IPS DF 19.7 (cell line): ENCODE results near the gene ANKRD44.

Experiments used
- DNase-seq: peaks from one replicate; pipeline ENCODE4 v3.0.0-alpha.2; 2013; ENCODE audit warnings: low read depth, low spot score

The ANKRD44 gene

DNA sequence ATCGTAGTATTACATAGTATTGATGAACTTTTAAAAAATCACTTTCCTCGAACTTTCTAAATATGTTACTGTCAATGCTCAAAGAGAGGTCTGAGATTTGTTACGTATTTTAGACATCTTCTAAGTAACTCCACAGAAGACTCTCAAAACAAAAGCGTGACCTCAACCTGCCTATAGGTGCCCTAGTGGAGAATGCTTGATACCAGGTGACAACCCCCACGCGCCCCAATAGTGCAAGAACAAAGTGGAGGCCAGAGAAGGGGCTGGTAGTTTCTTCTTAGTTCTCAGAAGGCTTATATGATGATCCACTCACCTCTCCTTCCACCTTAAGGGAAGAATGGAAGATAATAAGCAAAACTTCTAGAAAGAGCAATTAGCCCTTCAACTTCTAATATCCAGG is 102.6 kb downstream of the ANKRD44 start:
- DNase-seq: no peak

DNA sequence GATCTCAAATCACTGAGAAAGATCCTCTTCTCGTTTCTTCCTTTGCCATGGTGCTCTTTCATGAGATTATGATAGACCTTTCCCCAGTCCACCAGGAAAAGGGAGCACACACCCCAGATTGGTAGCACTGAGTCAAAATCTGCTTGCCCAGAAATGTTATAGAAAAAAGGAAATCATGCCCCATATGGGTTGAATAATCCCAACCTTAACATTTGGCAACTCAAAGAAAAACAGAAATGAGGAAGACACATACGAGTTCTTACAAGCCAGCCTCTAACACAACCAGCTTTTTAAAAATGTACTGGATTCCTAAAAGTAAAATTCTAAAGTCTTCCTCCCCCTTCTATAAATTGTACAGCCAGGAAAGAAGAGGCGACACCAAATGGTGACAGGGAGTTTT is 103.0 kb downstream of the ANKRD44 start:
- no peak for DNase-seq

DNA sequence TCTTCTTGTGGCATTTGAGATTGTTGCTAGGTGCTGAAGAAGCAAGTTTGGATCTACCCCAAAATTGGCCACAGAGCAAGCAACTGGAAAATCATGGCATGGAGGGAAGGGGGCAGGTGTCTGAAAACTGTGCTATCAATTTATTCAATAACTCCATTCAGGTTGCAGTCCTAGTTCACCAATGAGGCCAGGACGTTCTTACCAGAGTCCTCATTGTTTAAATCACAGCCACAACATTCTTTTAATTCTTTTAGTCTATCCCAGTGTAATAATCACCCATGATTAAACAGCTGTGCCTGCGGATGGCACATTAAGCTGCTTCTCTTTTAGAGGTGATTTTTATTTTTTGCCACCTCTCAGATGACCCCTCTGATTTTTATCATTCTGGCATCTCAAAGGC is 103.5 kb downstream of the ANKRD44 start:
- no peak for DNase-seq

DNA sequence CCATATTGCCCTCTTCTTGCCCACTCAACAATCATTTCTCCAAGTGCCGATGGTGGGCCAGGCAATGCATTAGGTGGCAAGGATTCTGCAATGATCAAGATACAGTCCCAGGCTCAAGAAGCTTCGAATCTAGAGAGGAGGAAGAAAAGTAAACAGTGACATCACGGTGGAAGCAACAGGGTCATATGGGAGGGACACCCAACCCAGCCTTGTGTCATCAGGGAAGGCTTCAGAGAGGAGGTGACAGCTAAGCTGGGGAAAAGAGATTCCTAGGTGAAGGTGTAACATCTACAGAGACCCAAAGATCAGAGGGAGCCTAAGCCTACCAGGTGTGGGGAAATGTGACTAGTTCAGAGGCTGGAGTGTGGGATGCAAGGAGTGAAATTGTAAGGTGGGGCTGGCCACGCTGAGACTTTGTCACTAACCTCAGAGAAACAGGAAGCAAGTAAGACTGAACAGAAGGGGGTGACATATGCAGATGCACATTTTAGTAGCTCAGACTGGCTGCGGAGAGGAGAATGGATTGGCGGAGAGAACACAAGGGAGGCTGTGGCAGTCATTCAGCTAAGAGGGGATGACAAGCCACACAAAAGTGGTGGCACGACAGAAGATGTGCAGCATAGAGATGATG is 104.9 kb downstream of the ANKRD44 start:
- no peak for DNase-seq

DNA sequence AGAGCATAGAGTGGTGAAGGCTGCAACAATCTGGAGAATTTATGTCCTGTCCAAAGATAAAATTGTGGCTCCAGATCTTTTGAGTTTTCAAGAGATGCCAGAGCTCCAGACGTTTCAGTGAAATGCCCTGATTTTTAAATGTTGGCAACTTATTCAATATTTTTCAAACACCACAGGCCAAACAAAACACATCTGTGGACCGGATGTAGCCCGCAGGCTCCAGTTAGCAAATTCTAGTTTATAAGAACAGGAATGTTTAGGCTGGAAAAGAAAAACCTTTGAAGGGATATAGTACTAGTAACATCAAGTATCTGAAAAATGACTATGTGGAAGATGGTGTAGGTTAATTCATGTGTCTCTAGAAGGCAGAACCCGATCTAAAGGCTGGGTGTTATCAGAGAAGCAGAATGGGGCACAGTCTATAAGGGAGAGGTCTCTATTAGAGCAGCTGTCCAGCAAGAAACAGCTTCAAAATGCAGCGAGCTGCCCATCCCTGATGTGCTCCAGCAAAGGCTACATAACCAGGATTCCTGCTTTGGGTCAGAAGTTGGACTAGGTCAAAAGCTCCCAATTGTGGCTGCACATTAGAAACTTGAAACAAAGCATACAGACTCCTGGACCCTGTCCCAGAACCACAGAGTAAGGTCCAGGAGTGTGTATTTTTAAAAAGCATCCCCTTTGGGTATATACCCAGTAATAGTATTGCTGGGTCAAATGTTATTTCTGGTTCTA is 105.9 kb downstream of the ANKRD44 start:
- no peak for DNase-seq

DNA sequence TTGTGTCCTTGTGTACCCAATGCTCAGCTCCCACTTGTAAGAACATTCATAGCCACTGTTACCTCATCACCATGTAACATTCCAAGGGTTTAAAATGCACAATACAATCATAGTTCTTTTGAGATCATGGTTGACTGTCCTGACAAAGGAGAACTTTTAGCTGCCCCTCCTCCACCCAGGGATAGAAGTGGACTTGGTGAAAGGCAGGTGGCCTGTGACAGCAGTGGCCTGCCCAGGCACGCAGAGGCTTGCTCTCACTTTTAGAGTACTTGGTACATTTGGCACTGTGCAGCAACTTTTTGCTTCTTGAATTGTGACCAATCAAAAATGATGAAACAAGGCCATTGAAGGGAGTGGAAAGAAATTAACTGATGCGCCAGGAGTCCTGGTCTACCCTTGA is 108.7 kb downstream of the ANKRD44 start:
- DNase-seq: no peak

DNA sequence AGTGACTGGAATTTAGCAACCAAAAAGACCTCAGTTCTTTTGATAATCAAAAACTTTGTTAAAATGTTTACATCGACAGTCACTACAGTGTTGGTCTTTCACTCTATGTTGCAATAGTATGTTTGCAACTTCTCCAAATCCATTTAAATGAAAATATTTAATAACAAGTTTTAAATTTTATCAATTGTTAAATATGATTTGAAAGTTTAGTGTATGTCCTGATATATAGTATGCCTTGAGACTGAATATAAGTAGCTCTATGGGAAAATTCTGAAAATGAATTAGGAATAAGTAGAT is 109.9 kb downstream of the ANKRD44 start:
- no peak for DNase-seq

DNA sequence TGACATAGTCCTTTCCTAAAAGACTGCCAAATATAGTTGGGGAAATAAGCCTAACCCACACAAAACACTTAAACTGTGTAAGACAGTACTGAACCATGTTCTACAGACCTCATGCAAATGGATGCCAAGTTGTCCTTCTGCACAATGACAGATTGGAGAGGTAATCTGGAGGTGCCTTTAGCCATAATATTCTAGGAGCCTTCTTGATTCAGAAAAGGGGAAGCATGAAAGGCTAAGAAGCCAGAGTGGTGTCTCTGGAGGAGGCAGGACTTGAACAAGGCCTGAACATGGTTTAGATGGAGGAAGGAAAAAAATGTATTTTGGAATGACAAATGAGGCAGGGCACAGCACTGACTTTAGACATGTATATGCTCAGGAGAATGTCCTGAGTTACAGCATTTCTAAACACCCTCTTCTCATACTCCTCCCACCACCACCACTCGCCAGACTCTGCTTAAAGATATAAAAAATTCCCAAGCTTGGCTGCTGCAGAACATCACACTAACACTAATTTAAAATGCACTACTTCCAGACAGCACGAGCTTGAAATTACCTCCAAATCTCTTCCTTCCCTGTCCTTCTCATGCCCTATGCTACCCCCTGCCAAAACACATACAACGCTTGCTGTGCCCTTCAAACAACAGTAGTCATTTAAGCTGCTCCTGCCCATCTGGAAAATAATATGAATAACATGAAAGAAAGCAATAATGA is 110.4 kb downstream of the ANKRD44 start:
- no peak for DNase-seq

DNA sequence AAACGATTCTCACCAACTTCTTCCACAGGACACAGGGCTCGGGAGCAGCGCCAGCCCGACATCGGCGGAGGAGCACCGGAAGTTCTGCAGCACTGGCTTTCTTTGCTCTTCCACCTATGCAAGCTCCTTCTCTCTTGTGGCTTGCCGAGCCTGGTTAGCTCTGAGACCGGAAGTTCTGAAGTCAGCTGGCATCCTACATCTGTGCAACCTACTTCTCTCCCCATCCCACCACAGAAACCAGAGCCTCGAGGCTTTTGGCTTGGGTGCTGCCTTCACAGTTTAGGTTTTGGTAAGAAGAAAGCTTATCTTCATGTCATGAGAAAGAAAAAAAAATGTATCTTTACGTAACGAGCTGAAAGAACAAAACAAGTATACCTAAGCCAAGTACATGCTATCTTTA is 111.7 kb downstream of the ANKRD44 start:
- no peak for DNase-seq

DNA sequence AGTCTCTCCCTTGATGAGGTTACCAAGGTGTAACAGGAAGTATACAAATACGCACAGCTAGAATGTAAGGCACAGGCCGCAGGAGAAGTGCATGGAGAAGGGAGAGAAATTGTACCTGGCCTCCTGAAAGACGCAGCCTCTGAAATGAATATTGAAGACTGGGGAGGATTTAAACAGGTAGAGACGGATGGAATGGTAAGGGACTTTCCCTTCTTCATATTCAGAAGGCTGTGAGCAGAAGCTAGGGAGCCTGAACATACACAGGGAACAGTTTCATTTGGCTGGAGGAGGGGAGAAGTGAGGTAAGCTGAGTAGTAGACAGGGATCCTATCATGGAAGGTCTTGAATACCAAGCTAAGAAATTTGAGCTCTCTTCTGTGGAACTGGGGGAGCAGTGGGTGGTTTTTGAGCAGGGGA is 112.7 kb downstream of the ANKRD44 start:
- DNase-seq: no peak

DNA sequence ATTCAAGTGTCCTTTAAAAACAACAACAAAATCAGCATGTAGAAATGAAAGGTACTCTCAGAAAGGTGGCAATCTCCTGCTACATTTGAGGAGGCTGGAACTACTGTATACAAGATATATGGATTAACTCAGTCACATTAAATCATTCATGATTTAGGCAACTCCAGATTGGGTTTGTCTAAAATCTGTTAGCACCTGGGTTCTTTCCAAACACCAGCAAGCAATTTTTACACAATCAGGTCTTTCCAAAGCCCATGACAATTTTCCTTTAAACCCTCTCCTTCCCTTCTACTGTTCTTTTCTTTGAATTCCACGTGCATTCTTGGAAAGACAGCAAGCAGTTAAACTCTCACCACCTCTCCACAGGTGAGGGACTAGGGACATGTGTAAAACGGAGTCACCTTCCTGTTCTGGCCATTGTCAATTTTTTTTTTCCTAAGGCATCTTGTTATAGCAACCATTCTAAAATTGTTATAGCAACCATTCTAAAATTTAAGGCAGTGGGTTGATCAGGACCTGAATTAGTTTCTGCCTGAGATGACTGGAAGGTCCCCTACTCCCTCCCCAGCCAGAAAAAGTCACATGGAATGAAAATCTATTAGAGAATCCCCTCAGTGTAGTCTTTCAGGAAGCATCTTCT is 113.9 kb downstream of the ANKRD44 start:
- no peak for DNase-seq

DNA sequence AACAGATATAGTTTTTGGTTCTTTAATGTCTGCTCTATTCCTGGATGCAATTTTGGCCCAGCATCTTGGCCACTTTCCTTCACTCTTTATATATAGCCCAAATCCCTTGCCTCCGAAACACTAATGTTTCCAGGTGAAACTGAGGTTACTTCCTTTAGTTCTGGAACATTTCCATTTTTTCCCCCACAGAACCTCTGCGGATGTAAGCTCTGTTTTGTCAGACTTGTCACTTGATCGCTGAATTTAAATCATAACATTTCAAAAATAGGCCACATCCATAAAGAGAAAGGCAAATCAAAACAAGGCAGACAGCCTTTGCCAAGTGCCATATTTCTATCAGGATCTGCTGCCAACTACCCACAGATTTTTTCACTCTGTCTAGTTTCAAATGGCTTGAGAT is 115.1 kb downstream of the ANKRD44 start:
- DNase-seq: no peak

DNA sequence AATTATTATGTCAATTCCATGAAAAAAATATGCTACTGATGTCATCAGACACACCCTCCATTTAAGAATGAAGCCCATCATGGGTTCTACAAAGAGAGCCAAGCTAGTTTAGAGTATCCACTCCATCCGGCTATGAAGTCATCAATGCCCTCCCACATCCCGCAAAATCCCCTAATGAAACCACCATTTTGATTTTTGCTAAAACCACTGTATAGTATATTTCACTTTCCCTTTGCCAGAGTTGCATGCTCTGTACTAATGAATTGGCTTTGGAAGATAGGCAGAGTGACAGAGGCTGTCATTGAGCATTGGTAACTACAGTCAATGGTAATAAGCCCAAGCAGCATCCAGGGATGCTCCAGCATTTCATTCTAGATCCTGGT is 118.6 kb downstream of the ANKRD44 start:
- no peak for DNase-seq

DNA sequence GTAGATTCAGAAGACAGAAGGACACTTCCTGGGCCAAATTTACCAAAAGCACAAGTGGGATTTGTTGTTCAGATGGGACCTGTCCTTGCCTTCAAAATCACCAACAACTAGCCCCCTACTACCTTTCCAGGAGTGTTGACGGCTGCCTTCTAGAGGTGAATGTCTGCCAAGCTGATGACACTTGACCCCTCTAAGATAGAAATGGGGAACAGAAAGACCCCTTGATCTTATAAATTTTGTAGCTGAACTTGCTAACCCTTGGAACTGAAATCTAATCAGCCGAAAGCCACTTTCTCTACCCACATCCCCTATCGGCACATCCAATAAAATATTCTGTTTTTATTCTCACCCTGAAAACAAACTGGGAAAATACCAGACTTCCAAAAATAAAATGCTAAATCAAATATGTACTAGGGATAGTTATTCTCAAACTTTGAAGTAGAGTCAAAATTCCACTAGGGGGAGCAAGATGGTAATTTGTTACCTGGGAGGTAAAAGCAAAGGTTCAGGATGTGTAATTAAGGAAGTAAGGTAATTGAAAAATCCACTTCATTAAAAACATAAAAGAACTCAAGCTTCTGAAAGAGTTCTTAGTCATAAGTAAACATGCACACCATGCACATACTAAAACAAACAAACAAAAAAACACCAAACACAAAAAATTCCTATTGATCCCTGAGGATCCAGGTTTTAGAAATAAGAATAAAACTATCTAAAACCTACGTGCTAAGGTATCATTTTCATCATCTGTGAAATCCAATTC is 119.2 kb downstream of the ANKRD44 start:
- no peak for DNase-seq

DNA sequence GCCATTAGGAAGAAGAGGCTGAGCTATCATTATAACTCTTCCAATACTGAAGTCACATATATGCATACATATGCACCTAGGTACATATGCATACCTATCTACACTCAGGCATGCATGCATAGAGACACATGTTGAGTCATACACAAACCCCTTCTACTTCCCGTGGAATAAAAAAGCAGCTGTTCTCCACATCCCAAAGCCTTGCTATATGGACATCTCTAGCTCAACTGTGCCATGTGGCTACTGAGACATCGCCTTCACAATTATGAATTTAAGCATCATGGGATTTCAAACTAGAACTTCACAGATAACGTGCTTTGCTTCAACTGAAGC is 120.5 kb downstream of the ANKRD44 start:
- no peak for DNase-seq

DNA sequence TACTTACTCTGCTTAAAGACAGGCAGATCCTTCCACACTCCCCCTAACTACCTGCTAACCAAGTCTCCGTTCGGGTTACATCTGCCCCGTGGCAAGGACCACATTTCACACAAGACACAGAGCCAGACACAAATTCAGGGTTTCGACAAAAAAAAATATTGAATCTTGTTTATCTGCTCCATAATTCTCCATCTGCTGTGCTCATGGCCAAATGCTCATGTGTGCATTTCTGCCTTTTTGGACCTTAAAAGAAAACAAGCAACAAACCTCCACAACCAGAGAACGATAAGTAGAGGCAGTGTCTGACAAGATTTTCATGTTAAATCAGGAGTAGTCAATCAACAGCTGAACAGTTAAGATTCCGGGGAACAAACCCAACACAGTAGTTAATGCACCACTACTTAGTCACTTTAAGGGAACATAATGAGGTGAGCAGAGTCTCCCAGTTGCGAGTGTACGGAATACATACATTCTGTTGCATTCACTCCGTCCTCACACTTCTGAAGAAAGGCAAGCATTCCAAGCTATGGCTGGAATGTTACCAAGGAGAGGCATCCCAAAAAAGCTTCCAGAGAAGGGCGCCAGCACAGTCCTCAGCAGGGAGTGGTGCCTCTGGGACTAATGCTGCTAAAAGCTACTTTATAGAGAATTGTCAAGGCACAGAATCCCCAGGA is 121.0 kb downstream of the ANKRD44 start:
- DNase-seq: no peak

DNA sequence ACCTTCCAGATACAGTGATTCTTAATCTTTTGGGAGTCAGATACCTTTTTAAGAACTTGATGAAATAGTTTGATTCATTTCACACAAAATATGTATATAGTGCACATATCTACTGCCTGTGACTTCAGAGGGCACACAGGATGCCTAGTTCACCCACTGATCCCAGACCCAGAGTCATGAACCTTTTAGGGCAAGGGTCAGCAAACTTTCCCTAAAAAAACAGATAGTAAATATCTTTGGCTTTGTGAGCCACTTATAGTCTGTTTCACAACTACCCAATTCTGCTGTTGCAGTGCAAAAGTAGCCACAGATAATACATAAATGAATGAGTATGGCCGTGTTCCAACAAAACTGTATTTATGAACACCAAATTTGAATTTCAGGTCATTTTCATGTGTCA is 124.9 kb downstream of the ANKRD44 start:
- no peak for DNase-seq

DNA sequence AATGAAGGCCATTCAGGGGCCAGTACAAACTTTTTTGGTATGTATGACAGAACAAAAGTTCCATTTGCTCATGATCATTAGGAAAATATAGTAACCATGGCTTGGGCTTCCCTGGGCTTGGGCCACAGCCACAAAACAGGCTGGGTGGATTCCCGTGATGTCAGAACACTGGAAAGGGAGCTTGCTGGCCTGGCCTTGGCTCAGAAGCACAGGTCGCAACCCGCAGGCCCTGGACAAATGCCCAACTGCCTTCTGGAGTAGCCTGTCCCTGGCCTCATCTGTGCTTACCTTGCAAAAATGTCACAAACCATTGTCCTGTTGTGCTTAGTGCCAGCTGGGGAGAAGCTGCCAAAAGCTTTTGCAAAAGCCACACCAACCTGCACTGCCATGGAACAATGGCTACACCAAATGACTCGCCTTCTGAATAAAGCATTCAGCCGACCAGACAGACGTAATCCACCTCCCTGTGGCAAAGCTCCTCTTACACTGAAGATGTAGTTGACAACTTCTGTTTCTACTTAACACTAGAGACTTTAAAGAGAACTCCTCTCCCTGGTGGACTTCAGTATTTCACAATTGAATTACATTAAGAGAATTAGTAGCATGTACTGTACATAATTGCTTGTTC is 125.5 kb downstream of the ANKRD44 start:
- no peak for DNase-seq

DNA sequence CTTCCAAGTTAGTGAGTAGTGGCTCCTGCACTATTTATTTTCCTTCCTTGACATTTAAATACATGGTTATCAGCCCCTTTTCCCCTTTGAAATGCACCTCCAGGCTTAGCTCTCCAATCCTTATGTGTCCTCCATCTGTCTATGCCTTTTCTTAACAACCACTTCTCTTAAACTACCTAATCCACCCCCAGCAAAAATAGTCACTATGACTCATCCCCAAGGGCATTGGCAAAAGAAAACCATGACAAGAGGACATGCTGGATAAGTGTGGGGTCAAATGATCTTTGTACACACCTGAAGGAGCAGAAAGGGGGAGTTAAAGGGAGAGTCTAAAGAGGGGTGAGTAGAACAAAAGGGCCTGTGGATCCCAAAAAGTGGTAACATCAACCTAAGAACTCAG is 127.2 kb downstream of the ANKRD44 start:
- no peak for DNase-seq

DNA sequence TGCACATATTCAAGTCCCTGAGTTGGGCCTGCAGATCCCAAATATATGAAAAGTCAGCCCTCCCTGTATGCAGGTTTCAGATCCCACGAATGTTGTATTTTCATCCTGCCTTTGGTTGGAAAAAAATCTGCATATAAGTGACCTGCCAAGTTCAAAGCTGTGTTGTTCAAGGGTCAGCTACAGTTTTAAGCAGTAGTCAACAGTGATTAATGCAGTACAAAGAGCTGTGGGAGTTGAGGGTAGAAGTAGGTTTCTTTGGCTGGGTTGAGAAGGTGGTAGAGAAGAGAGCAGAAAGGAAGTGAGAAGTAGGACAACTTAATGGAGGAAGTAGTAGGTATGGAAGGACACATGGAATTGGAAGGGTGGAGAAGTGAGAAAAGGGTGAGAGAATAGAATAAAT is 127.9 kb downstream of the ANKRD44 start:
- DNase-seq: no peak

DNA sequence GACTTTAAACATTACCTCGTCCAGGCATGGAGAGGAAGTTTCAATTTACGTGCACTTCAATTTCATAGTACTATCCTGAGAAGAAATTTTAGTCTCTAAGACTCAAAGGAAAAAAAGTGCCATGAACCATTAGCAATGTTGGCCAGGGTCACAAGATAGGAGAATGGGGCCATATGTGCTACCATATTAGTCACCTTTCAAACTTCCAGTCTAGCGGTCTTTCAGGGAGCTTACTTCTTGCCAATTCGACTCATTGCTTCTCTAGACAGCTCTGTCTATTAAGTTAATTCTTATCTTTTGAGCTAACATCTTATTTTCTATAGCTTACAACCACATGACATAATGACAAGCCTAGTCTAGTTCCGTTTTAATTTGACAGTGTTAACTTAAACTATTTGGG is 129.1 kb downstream of the ANKRD44 start:
- no peak for DNase-seq
